K562 (cell line): ENCODE measurements around the gene OR2V2. TPM values are rescaled to one million over a fixed set of nuclear protein-coding genes. Genes with fewer than 3 reads are reported as not detected.

Experiments
- DDX20 ChIP-seq: fragments of 450-650 bp; IDR thresholded peaks from 2 replicates; pipeline ENCODE4 v1.6.1; 2016; ENCODE audit warnings: missing genetic modification characterization, low read depth, mild to moderate bottlenecking, missing compliant biosample characterization, moderate library complexity
- MECOM ChIP-seq: fragments of 250-450 bp; sonication (Bioruptor Pico); IDR thresholded peaks from 2 replicates; pipeline ENCODE4 v1.8.0; 2022; ENCODE audit warnings: inconsistent platforms
- MEF2D ChIP-seq: conservative IDR thresholded peaks from 2 replicates; pipeline ENCODE4 v1.6.1; 2016; ENCODE audit warnings: low read depth, missing genetic modification characterization, missing compliant biosample characterization
- SMAD4 ChIP-seq: fragments of 250-450 bp; sonication (Bioruptor Pico); conservative IDR thresholded peaks from 2 replicates; pipeline ENCODE4 v1.8.0; 2021; ENCODE audit warnings: inconsistent platforms, mild to moderate bottlenecking, moderate library complexity
- TFAM ChIP-seq: fragments of 250-450 bp; sonication (Bioruptor Pico); conservative IDR thresholded peaks from 2 replicates; pipeline ENCODE4 v1.5.0; 2021; ENCODE audit warnings: mild to moderate bottlenecking, moderate library complexity
- TRIM24 ChIP-seq, 2 experiments: fragments of 450-650 bp; IDR thresholded peaks; 2 replicates each; pipeline ENCODE4 v1.6.1; 2016
- XRCC3 ChIP-seq: fragments of 450-650 bp; IDR thresholded peaks from 2 replicates; pipeline ENCODE4 v1.6.1; 2017; ENCODE audit warnings: mild to moderate bottlenecking, moderate library complexity
- ZBTB8A ChIP-seq: fragments of 450-650 bp; IDR thresholded peaks from 2 replicates; pipeline ENCODE4 v1.6.1; 2018; ENCODE audit warnings: mild to moderate bottlenecking, moderate library complexity; ENCODE audit not compliant: partially characterized antibody
- ZNF124 ChIP-seq: sonication (generic); formaldehyde crosslinking; IDR thresholded peaks from 2 replicates; pipeline ENCODE4 v1.8.1; 2022; ENCODE audit warnings: missing genetic modification reagents
- ZNF561 ChIP-seq: fragments of 450-650 bp; formaldehyde crosslinking; conservative IDR thresholded peaks from 2 replicates; pipeline ENCODE4 v1.4.0; 2020; ENCODE audit warnings: mild to moderate bottlenecking, moderate library complexity
- ZNF778 ChIP-seq: fragments of 450-650 bp; formaldehyde crosslinking; IDR thresholded peaks from 2 replicates; pipeline ENCODE4 v1.4.0; 2020; ENCODE audit warnings: mild to moderate bottlenecking, moderate library complexity
- ZNF785 ChIP-seq: fragments of 250-450 bp; sonication (Bioruptor Pico); IDR thresholded peaks from 2 replicates; pipeline ENCODE4 v1.4.0; 2020; ENCODE audit warnings: mild to moderate bottlenecking
- polyA plus RNA-seq, 8 experiments: library from polyadenylated mRNA; depleted of rRNA in 4 of 8; stranded (reverse) in 5 of 8; unstranded in 3 of 8; fragments of >200 nt; fragmentation: Nextera tagmentation in 2 of 8; fragmentation: Illumina TruSeq in 1 of 8; extraction: Ambion mirVana in 2 of 8; extraction: Trizol in 1 of 8; gene quantifications; 2 replicates each; pipeline versions ENCODE4 v1.2.1 to v1.2.3, GENCODE V29; 2011 to 2014; ENCODE audit warnings: inconsistent platforms in 1 of 8, missing spikeins in 1 of 8
- total RNA-seq, 7 experiments: library from RNA; depleted of rRNA in 6 of 7; stranded (reverse); fragments of >200 nt in 6 of 7; fragmentation: Illumina TruSeq in 2 of 7; extraction: Trizol in 2 of 7; gene quantifications; 2 replicates each; pipeline versions ENCODE4 v1.2.1 to v1.2.3, GENCODE V29; 2011 to 2021; ENCODE audit warnings: low replicate concordance in 1 of 7
- TF ChIP-seq, protein P1 (sequence below): sonication (generic); formaldehyde crosslinking; IDR thresholded peaks from 2 replicates; pipeline ENCODE4 v1.8.0; 2023; ENCODE audit warnings: missing genetic modification reagents, mild to moderate bottlenecking, borderline replicate concordance
- TF ChIP-seq, protein P2 (sequence below): fragments of 250-450 bp; sonication (Bioruptor Pico); IDR thresholded peaks from 2 replicates; pipeline ENCODE4 v1.4.0; 2020
- TF ChIP-seq, protein P3 (sequence below): conservative IDR thresholded peaks from 2 replicates; pipeline ENCODE4 v1.6.1; 2011; ENCODE audit warnings: low read depth, mild to moderate bottlenecking, low read length; ENCODE audit not compliant: control insufficient read depth
- TF ChIP-seq, protein P4 (sequence below): sonication (generic); formaldehyde crosslinking; IDR thresholded peaks from 2 replicates; pipeline ENCODE4 v1.8.1; 2023; ENCODE audit warnings: mild to moderate bottlenecking, missing genetic modification reagents
- TF ChIP-seq, protein P5 (sequence below): fragments of 450-650 bp; conservative IDR thresholded peaks from 2 replicates; pipeline ENCODE4 v1.6.1; 2016; ENCODE audit warnings: missing genetic modification characterization, low read depth, mild to moderate bottlenecking, control low read depth, missing compliant biosample characterization

Gene OR2V2
- total and polyA plus RNA-seq, 9 of the 15 experiments (the other 6 are each of a cell fraction or from before 2014, with no cell fraction given), result 0.01 TPM; not detected in 8

DNA sequence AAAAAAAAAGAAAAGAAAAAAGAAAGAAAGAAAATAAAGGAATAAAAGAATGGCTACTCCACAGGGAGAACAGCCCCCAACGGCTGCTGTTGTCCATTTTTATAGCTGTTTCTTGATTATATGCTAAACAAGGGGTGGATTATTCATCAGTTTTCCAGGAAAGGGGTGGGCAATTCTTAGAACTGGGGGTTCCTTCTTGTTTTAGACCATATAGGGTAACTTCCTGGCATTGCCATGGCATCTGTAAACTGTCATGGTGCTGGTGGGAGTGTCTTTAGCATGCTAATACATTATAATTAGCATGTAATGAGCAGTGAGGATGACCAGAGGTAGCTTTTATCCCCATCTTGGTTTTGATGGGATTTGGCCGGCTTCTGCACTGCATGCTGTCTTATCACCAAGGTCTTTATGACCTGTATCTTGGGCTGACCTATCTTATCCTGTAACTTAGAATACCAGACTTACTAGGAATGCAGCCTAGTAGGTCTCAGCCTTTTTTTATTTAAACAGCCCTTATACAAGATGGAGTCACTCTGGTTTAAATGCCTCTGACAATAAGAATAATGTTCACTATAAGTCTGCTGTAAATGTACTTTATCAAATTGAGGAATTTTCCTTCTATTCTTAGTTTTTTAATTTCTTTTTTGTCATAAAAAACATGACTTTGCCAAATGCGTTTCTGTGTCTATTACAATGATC, 29.0 kb downstream of the OR2V2 start (continued):
- TF ChIP-seq, protein P1, sequence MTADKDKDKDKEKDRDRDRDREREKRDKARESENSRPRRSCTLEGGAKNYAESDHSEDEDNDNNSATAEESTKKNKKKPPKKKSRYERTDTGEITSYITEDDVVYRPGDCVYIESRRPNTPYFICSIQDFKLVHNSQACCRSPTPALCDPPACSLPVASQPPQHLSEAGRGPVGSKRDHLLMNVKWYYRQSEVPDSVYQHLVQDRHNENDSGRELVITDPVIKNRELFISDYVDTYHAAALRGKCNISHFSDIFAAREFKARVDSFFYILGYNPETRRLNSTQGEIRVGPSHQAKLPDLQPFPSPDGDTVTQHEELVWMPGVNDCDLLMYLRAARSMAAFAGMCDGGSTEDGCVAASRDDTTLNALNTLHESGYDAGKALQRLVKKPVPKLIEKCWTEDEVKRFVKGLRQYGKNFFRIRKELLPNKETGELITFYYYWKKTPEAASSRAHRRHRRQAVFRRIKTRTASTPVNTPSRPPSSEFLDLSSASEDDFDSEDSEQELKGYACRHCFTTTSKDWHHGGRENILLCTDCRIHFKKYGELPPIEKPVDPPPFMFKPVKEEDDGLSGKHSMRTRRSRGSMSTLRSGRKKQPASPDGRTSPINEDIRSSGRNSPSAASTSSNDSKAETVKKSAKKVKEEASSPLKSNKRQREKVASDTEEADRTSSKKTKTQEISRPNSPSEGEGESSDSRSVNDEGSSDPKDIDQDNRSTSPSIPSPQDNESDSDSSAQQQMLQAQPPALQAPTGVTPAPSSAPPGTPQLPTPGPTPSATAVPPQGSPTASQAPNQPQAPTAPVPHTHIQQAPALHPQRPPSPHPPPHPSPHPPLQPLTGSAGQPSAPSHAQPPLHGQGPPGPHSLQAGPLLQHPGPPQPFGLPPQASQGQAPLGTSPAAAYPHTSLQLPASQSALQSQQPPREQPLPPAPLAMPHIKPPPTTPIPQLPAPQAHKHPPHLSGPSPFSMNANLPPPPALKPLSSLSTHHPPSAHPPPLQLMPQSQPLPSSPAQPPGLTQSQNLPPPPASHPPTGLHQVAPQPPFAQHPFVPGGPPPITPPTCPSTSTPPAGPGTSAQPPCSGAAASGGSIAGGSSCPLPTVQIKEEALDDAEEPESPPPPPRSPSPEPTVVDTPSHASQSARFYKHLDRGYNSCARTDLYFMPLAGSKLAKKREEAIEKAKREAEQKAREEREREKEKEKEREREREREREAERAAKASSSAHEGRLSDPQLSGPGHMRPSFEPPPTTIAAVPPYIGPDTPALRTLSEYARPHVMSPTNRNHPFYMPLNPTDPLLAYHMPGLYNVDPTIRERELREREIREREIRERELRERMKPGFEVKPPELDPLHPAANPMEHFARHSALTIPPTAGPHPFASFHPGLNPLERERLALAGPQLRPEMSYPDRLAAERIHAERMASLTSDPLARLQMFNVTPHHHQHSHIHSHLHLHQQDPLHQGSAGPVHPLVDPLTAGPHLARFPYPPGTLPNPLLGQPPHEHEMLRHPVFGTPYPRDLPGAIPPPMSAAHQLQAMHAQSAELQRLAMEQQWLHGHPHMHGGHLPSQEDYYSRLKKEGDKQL, result no peak
- TF ChIP-seq ZBTB8A (no peak), MEF2D (0 out of 2 replicates have a peak, but pooled peaks have one; percentile 60), ZNF778 (no peak), SMAD4 (CRISPR knock-in tag) (0 out of 2 replicates have a peak, but pooled peaks have one; percentile 43), ZNF561 (CRISPR knock-in tag) (no peak), TRIM24 (IDR thresholded peaks at IDR 0.05) (no peak), MECOM (CRISPR knock-in tag) (0 out of 2 replicates have a peak, but pooled peaks have one; percentile 53), ZNF785 (no peak), XRCC3 (no peak), DDX20 (tag) (peak; percentile 61; the same call in 1 of the 2 replicates), ZNF124 (CRISPR knock-in tag) (no peak), TFAM (no peak)
- TF ChIP-seq, protein P2, sequence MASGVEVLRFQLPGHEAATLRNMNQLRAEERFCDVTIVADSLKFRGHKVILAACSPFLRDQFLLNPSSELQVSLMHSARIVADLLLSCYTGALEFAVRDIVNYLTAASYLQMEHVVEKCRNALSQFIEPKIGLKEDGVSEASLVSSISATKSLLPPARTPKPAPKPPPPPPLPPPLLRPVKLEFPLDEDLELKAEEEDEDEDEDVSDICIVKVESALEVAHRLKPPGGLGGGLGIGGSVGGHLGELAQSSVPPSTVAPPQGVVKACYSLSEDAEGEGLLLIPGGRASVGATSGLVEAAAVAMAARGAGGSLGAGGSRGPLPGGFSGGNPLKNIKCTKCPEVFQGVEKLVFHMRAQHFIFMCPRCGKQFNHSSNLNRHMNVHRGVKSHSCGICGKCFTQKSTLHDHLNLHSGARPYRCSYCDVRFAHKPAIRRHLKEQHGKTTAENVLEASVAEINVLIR (CRISPR knock-in tag), result no peak
- TF ChIP-seq, protein P3, sequence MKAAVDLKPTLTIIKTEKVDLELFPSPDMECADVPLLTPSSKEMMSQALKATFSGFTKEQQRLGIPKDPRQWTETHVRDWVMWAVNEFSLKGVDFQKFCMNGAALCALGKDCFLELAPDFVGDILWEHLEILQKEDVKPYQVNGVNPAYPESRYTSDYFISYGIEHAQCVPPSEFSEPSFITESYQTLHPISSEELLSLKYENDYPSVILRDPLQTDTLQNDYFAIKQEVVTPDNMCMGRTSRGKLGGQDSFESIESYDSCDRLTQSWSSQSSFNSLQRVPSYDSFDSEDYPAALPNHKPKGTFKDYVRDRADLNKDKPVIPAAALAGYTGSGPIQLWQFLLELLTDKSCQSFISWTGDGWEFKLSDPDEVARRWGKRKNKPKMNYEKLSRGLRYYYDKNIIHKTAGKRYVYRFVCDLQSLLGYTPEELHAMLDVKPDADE, result no peak
- TF ChIP-seq, protein P4, sequence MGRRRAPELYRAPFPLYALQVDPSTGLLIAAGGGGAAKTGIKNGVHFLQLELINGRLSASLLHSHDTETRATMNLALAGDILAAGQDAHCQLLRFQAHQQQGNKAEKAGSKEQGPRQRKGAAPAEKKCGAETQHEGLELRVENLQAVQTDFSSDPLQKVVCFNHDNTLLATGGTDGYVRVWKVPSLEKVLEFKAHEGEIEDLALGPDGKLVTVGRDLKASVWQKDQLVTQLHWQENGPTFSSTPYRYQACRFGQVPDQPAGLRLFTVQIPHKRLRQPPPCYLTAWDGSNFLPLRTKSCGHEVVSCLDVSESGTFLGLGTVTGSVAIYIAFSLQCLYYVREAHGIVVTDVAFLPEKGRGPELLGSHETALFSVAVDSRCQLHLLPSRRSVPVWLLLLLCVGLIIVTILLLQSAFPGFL (CRISPR knock-in tag), result no peak
- TF ChIP-seq, protein P5, sequence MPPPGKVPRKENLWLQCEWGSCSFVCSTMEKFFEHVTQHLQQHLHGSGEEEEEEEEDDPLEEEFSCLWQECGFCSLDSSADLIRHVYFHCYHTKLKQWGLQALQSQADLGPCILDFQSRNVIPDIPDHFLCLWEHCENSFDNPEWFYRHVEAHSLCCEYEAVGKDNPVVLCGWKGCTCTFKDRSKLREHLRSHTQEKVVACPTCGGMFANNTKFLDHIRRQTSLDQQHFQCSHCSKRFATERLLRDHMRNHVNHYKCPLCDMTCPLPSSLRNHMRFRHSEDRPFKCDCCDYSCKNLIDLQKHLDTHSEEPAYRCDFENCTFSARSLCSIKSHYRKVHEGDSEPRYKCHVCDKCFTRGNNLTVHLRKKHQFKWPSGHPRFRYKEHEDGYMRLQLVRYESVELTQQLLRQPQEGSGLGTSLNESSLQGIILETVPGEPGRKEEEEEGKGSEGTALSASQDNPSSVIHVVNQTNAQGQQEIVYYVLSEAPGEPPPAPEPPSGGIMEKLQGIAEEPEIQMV, result no peak
